Hepatocyte (in vitro differentiated cells): ENCODE results near the gene C2orf68. TPM values are rescaled to one million over a fixed set of nuclear protein-coding genes. Genes with fewer than 3 reads are reported as not detected.
"Not testable (repeated sequence)": the region's sequence is repeated elsewhere in the genome, so short reads cannot be mapped to it uniquely, and the experiment has no call there.

Experiments used
- DNase-seq: peaks from one replicate; pipeline ENCODE4 v3.0.0-alpha.2; 2016; ENCODE audit warnings: low spot score
- H2AFZ ChIP-seq: fragments of 200-600 bp; sonication (generic); 2 replicates; pipeline ENCODE4 v1.6.0; 2016; ENCODE audit warnings: antibody characterized with exemption, mild to moderate bottlenecking
- H3K27ac ChIP-seq: fragments of 200-600 bp; sonication (generic); 2 replicates; pipeline ENCODE4 v1.5.1; 2016; ENCODE audit warnings: mild to moderate bottlenecking
- H3K27me3 ChIP-seq: fragments of 200-600 bp; sonication (generic); 2 replicates; pipeline ENCODE4 v1.6.1; 2016
- H3K36me3 ChIP-seq: fragments of 200-600 bp; sonication (generic); replicated peaks from 2 replicates; pipeline ENCODE4 v1.5.1; 2016; ENCODE audit warnings: low read depth; ENCODE audit not compliant: insufficient read depth
- H3K4me1 ChIP-seq: fragments of 200-600 bp; sonication (generic); 2 replicates; pipeline ENCODE4 v1.5.1; 2016; ENCODE audit warnings: mild to moderate bottlenecking, moderate library complexity; ENCODE audit not compliant: insufficient read depth
- H3K4me2 ChIP-seq: fragments of 200-600 bp; sonication (generic); 2 replicates; pipeline ENCODE4 v1.6.0; 2016
- H3K4me3 ChIP-seq: fragments of 200-600 bp; sonication (generic); 2 replicates; pipeline ENCODE4 v1.5.1; 2016; ENCODE audit warnings: mild to moderate bottlenecking
- H3K79me2 ChIP-seq: fragments of 200-600 bp; sonication (generic); 2 replicates; pipeline ENCODE4 v1.6.0; 2017; ENCODE audit warnings: mild to moderate bottlenecking
- H3K9me2 ChIP-seq: fragments of 200-600 bp; sonication (generic); replicated peaks from 2 replicates; pipeline ENCODE4 v1.6.0; 2017; ENCODE audit warnings: mild to moderate bottlenecking; ENCODE audit not compliant: insufficient read depth
- H3K9me3 ChIP-seq: fragments of 200-600 bp; sonication (generic); 2 replicates; pipeline ENCODE4 v1.5.1; 2016; ENCODE audit warnings: low read depth, mild to moderate bottlenecking
- H4K20me1 ChIP-seq: fragments of 200-600 bp; sonication (generic); 2 replicates; pipeline ENCODE4 v1.6.0; 2016; ENCODE audit warnings: mild to moderate bottlenecking; ENCODE audit not compliant: insufficient read depth, poor library complexity, severe bottlenecking
- CTCF ChIP-seq: fragments of 200-600 bp; sonication (generic); IDR thresholded peaks from 2 replicates; pipeline ENCODE4 v1.5.1; 2016; ENCODE audit warnings: antibody characterized with exemption, mild to moderate bottlenecking; ENCODE audit not compliant: poor library complexity
- EZH2 ChIP-seq: fragments of 200-600 bp; sonication (generic); IDR thresholded peaks from 2 replicates; pipeline ENCODE4 v1.6.1; 2016; ENCODE audit warnings: antibody characterized with exemption, mild to moderate bottlenecking, borderline replicate concordance
- EZH2phosphoT487 ChIP-seq: fragments of 200-600 bp; sonication (generic); IDR thresholded peaks from one replicate; pipeline ENCODE4 v1.6.1; 2018; ENCODE audit warnings: antibody characterized with exemption, mild to moderate bottlenecking, low read depth, moderate library complexity; ENCODE audit not compliant: unreplicated experiment, severe bottlenecking
- WGBS: methylation state at CpG from one replicate; pipeline ENCODE4 v1.1.6; 2016; ENCODE audit warnings: low lambda C conversion rate; ENCODE audit errors: missing lambda C conversion rate; 5-methylcytosine and 5-hydroxymethylcytosine counted together
- polyA plus RNA-seq: library from polyadenylated mRNA; unstranded; fragments of >200 nt; fragmentation: Nextera tagmentation; extraction: Ambion mirVana; gene quantifications from 2 replicates; pipeline ENCODE4 v1.2.1, GENCODE V29; 2016
- total RNA-seq: library from RNA; depleted of rRNA; stranded (reverse); fragments of >200 nt; gene quantifications from 2 replicates; pipeline ENCODE4 v1.2.3, GENCODE V29; 2014

The C2orf68 gene
- total and polyA plus RNA-seq, 2 experiments from 2014 or later: 21.6 to 28.3 TPM

- peak within 1 kb of the TSS; percentile 90 for H3K27ac ChIP-seq
- H4K20me1 ChIP-seq: peaks cover 5% of the 10 kb centered on the region
- H3K27me3 ChIP-seq: no peaks in the 10 kb centered on the region
- H3K4me2 ChIP-seq: peak within 1 kb of the TSS; percentile 81
- H3K4me3 ChIP-seq: peak within 1 kb of the TSS; percentile 42
- peak; percentile 98 for DNase-seq
- H3K79me2 ChIP-seq: peaks cover 20% of the 10 kb centered on the region
- WGBS: under 1% methylated on average over 46 of the region's 47 CpGs
- no peaks in the 10 kb centered on the region for H3K9me2 ChIP-seq
- H3K9me3 ChIP-seq: no peaks in the 10 kb centered on the region
- H3K36me3 ChIP-seq: no peaks in the 10 kb centered on the region
- H2AFZ ChIP-seq: peak within 1 kb of the TSS; percentile 48
- no peak for TF ChIP-seq EZH2
- H3K4me1 ChIP-seq: peaks cover 7% of the 10 kb centered on the region
Observed at GRCh38 chr2:85595301-85596025, 16.4 kb downstream of the C2orf68 start, which contains the start of gene RNF181. TSS of gene RNF181 (plus strand) at chr2:85595745. CDS start at chr2:85595764, 19 bp downstream.

- Histone ChIP-seq H3K4me1 (peaks cover 10% of the 10 kb centered on the region), H3K36me3 (no peaks in the 10 kb centered on the region), H3K79me2 (peaks cover 20% of the 10 kb centered on the region), H3K4me2 (peak overlapping the region; percentile 81), H3K9me3 (no peaks in the 10 kb centered on the region), H3K27me3 (no peaks in the 10 kb centered on the region), H3K9me2 (no peaks in the 10 kb centered on the region), H3K27ac (peak overlapping the region; percentile 90), H2AFZ (peak overlapping the region; percentile 48), H4K20me1 (peaks cover 5% of the 10 kb centered on the region), H3K4me3 (peak overlapping the region; percentile 25)
- TF ChIP-seq EZH2phosphoT487: no peak
- 27% methylated on average over 13 of the region's 13 CpGs for WGBS
- no peak for DNase-seq
Observed at GRCh38 chr2:85594715-85595300, 17.1 kb downstream of the C2orf68 start.

GRCh38 chr2:85593023-85593422, 18.8 kb downstream of the C2orf68 start:
- Histone ChIP-seq H3K9me3 (no peaks in the 10 kb centered on the region), H3K79me2 (peaks cover 20% of the 10 kb centered on the region), H3K9me2 (no peaks in the 10 kb centered on the region), H3K36me3 (no peaks in the 10 kb centered on the region), H3K4me1 (peaks cover 14% of the 10 kb centered on the region), H3K4me2 (no peak overlapping the region), H3K27me3 (no peaks in the 10 kb centered on the region), H3K4me3 (no peak overlapping the region), H3K27ac (no peak overlapping the region), H2AFZ (no peak overlapping the region), H4K20me1 (peaks cover 5% of the 10 kb centered on the region)
- DNase-seq: no peak
- 51% methylated on average over 3 of the region's 3 CpGs for WGBS
- no peak for TF ChIP-seq EZH2phosphoT487
- TF ChIP-seq EZH2: no peak
- TF ChIP-seq CTCF: no peak

- H2AFZ ChIP-seq, DNase-seq, H3K27me3 ChIP-seq, H3K9me2 ChIP-seq, H3K9me3 ChIP-seq, H4K20me1 ChIP-seq, H3K4me3 ChIP-seq, H3K27ac ChIP-seq, H3K36me3 ChIP-seq, H3K4me2 ChIP-seq: not testable (repeated sequence)
- Histone ChIP-seq H3K4me1 (peaks cover 14% of the 10 kb centered on the region), H3K79me2 (peaks cover 16% of the 10 kb centered on the region)
- WGBS: 90% methylated on average over 9 of the region's 9 CpGs
Observed at GRCh38 chr2:85592299-85592698, 19.6 kb downstream of the C2orf68 start.

GRCh38 chr2:85591563-85591962, 20.3 kb downstream of the C2orf68 start:
- Histone ChIP-seq H3K9me2 (no peaks in the 10 kb centered on the region), H3K4me2 (no peak overlapping the region), H3K4me1 (peaks cover 12% of the 10 kb centered on the region), H3K36me3 (no peaks in the 10 kb centered on the region), H4K20me1 (peaks cover 3% of the 10 kb centered on the region), H2AFZ (no peak overlapping the region), H3K27ac (peak overlapping the region; percentile 79), H3K9me3 (no peaks in the 10 kb centered on the region), H3K79me2 (peaks cover 8% of the 10 kb centered on the region), H3K27me3 (no peaks in the 10 kb centered on the region), H3K4me3 (no peak overlapping the region)
- TF ChIP-seq EZH2phosphoT487 (no peak), CTCF (no peak), EZH2 (no peak)
- DNase-seq: no peak
- 85% methylated on average over 12 of the region's 12 CpGs for WGBS
